GM23248 (cell line): ENCODE measurements around the gene MRM2.

Experiments used
- EZH2 ChIP-seq: fragments of 200-600 bp; sonication (generic); IDR thresholded peaks from 2 replicates; pipeline ENCODE4 v1.6.1; 2018; ENCODE audit warnings: antibody characterized with exemption, mild to moderate bottlenecking; ENCODE audit not compliant: insufficient read depth, poor library complexity, severe bottlenecking
- EZH2phosphoT487 ChIP-seq: fragments of 200-600 bp; sonication (generic); IDR thresholded peaks from 2 replicates; pipeline ENCODE4 v1.6.1; 2018; ENCODE audit warnings: antibody characterized with exemption, moderate library complexity, mild to moderate bottlenecking, low read depth; ENCODE audit not compliant: insufficient read depth

DNA sequence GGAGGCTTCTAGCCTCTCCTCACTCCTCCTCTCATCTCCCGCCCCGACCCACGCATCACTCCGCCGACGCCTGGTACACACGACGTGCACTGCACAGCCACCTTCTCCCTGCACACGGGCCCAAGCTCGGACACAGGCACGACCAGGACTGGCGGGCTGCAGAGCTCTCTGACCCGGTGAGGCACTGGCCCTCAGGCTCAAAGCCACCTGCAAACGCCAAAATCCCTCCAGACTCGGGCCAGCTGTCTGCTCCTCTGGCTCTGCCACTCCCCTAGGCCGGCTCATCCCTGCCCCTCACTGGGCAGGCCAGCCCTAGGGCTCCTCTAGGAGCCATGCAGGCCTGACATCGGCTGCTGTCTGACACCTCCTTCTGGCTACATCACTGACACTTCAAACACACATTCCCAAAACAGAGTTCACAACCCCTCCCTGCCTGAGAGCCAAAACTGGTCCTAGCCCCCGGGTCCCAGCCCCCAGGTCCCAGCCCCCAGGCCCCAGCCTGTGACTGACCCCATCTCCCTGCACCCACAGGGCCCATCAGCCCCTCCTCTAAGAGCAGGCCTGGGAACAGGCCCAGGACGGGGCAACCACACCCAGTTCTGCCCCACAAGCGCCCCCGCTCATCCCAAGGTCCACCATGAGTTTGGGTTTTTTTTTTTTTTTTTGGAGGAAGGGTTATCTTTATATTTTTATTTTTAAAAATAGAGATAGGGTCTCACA, 44.4 kb downstream of the MRM2 start:
- TF ChIP-seq EZH2phosphoT487 (no peak), EZH2 (no peak)
